IMR-90 (cell line): ENCODE measurements around the gene SMLR1. TPM values are rescaled to one million over a fixed set of nuclear protein-coding genes. Genes with fewer than 3 reads are reported as not detected.

Experiments used
- ATAC-seq: fragments of 200-7000 bp; cut with Tn5 transposase; 2 replicates; pipeline ENCODE4 v1.9.1; 2020; ENCODE audit warnings: low read depth, mild to moderate bottlenecking, moderate library complexity
- BruUV-seq: library from RNA; stranded (reverse); fragments of 400-500 nt; replicated peaks from 2 replicates; lab custom pipeline; 2021; lab: Mats Ljungman, UMichigan
- CTCF ChIA-PET: fragments of 300-600 bp; formaldehyde crosslinking; extraction: SDS; loops from one replicate; lab custom pipeline; 2021; ENCODE audit warnings: antibody characterized with exemption; lab: Yijun Ruan, JAX
- POLR2A ChIA-PET: fragments of 300-600 bp; sonication (Branson Sonifier 250); formaldehyde crosslinking; loops from one replicate; lab custom pipeline; 2022; ENCODE audit warnings: antibody characterized with exemption; ENCODE audit not compliant: unreplicated experiment; lab: Charles Lee
- DNase-seq: peaks from one replicate; pipeline ENCODE4 v3.0.0; 2013
- H2AFZ ChIP-seq: replicated peaks from 2 replicates; pipeline ENCODE3; 2013; ENCODE audit warnings: low read length, mild to moderate bottlenecking; ENCODE audit not compliant: poor library complexity
- H2AK5ac ChIP-seq: 2 replicates; pipeline ENCODE4 v1.6.1; 2013; ENCODE audit warnings: low read depth, low read length, inconsistent platforms
- H2AK9ac ChIP-seq: replicated peaks from 2 replicates; pipeline ENCODE3; 2013; ENCODE audit warnings: mild to moderate bottlenecking, low read depth, low read length, moderate library complexity; ENCODE audit not compliant: poor library complexity
- H2BK120ac ChIP-seq: 2 replicates; pipeline ENCODE4 v1.6.1; 2013; ENCODE audit warnings: low read depth, low read length, inconsistent platforms
- H2BK15ac ChIP-seq: 3 replicates; pipeline ENCODE4 v1.6.1; 2013; ENCODE audit warnings: low read depth, low read length, inconsistent platforms
- H2BK20ac ChIP-seq: 2 replicates; pipeline ENCODE4 v1.6.1; 2013; ENCODE audit warnings: low read depth, mild to moderate bottlenecking, inconsistent platforms, low read length, moderate library complexity
- H2BK5ac ChIP-seq: 2 replicates; pipeline ENCODE4 v1.6.1; 2013; ENCODE audit warnings: mild to moderate bottlenecking, low read depth, low read length, inconsistent platforms; ENCODE audit not compliant: poor library complexity, severe bottlenecking
- H3K14ac ChIP-seq: replicated peaks from 2 replicates; pipeline ENCODE4 v1.6.1; 2013; ENCODE audit warnings: low read depth, low read length, inconsistent platforms
- H3K18ac ChIP-seq: 2 replicates; pipeline ENCODE4 v1.6.1; 2013; ENCODE audit warnings: low read depth, low read length, control low read depth
- H3K23ac ChIP-seq: 2 replicates; pipeline ENCODE4 v1.6.1; 2013; ENCODE audit warnings: low read depth, low read length, inconsistent platforms
- H3K27ac ChIP-seq: 2 replicates; pipeline ENCODE4 v1.5.1; 2013; ENCODE audit warnings: mild to moderate bottlenecking, control low read depth, low read length; ENCODE audit not compliant: insufficient read depth
- H3K27me3 ChIP-seq: 2 replicates; pipeline ENCODE4 v1.6.1; 2013; ENCODE audit warnings: low read length; ENCODE audit not compliant: control insufficient read depth, insufficient read depth
- H3K36me3 ChIP-seq: 2 replicates; pipeline ENCODE4 v1.6.1; 2013; ENCODE audit warnings: low read length, mixed read lengths; ENCODE audit not compliant: control insufficient read depth, insufficient read depth
- H3K4ac ChIP-seq: 2 replicates; pipeline ENCODE4 v1.6.1; 2013; ENCODE audit warnings: low read depth, low read length, inconsistent platforms
- H3K4me1 ChIP-seq: 2 replicates; pipeline ENCODE4 v1.6.1; 2013; ENCODE audit warnings: low read length, mixed read lengths; ENCODE audit not compliant: control insufficient read depth, insufficient read depth
- H3K4me2 ChIP-seq: 2 replicates; pipeline ENCODE4 v1.6.1; 2013; ENCODE audit warnings: low read depth, mild to moderate bottlenecking, control low read depth, low read length, moderate library complexity
- H3K4me3 ChIP-seq: 2 replicates; pipeline ENCODE4 v1.5.1; 2013; ENCODE audit warnings: low read depth, mild to moderate bottlenecking, control low read depth, low read length, moderate library complexity; ENCODE audit not compliant: insufficient read depth
- H3K56ac ChIP-seq: 2 replicates; pipeline ENCODE4 v1.6.1; 2013; ENCODE audit warnings: low read length, inconsistent platforms; ENCODE audit not compliant: insufficient read depth; ENCODE audit errors: extremely low read depth
- H3K79me1 ChIP-seq, 2 experiments: 2 replicates each; pipeline ENCODE4 v1.6.1; 2013; ENCODE audit warnings: low read length in 2 of 2, inconsistent platforms in 1 of 2, low read depth in 1 of 2
- H3K9ac ChIP-seq: 2 replicates; pipeline ENCODE4 v1.6.1; 2013; ENCODE audit warnings: low read depth, low read length, control low read depth
- H3K9me1 ChIP-seq: 2 replicates; pipeline ENCODE4 v1.6.1; 2013; ENCODE audit warnings: low read length, inconsistent platforms; ENCODE audit not compliant: insufficient read depth
- H3K9me3 ChIP-seq: 2 replicates; pipeline ENCODE4 v1.6.1; 2013; ENCODE audit warnings: low read length; ENCODE audit not compliant: control insufficient read depth, insufficient read depth
- H4K20me1 ChIP-seq: 2 replicates; pipeline ENCODE4 v1.6.1; 2013; ENCODE audit warnings: low read length, inconsistent platforms; ENCODE audit not compliant: insufficient read depth
- H4K5ac ChIP-seq: 2 replicates; pipeline ENCODE4 v1.6.1; 2013; ENCODE audit warnings: mild to moderate bottlenecking, low read depth, low read length, control low read depth
- H4K8ac ChIP-seq, 2 experiments: 2 replicates each; pipeline ENCODE4 v1.6.1; 2013; ENCODE audit warnings: low read depth in 2 of 2, low read length in 2 of 2, control low read depth in 1 of 2, inconsistent platforms in 1 of 2
- H4K91ac ChIP-seq: 2 replicates; pipeline ENCODE4 v1.6.1; 2013; ENCODE audit warnings: low read depth, low read length, inconsistent platforms; ENCODE audit not compliant: insufficient read depth
- CEBPB ChIP-seq: IDR thresholded peaks from 2 replicates; pipeline ENCODE4 v1.6.1; 2012; ENCODE audit warnings: low read depth, low read length, improper control_type of control experiment
- CHD1 ChIP-seq: IDR thresholded peaks from 2 replicates; pipeline ENCODE4 v1.6.1; 2012; ENCODE audit warnings: low read depth, low read length, improper control_type of control experiment
- CTCF ChIP-seq: conservative IDR thresholded peaks from 2 replicates; pipeline ENCODE4 v1.5.1; 2012; ENCODE audit warnings: mild to moderate bottlenecking, low read depth, low read length, improper control_type of control experiment
- ELK1 ChIP-seq: fragments of 150-350 bp; IDR thresholded peaks from 2 replicates; pipeline ENCODE4 v1.6.1; 2016; ENCODE audit warnings: low read depth, mild to moderate bottlenecking, low read length, moderate library complexity, borderline replicate concordance
- MXI1 ChIP-seq: IDR thresholded peaks from 2 replicates; pipeline ENCODE4 v1.6.1; 2012; ENCODE audit warnings: low read depth, mild to moderate bottlenecking, low read length, moderate library complexity, borderline replicate concordance
- POLR2A ChIP-seq: IDR thresholded peaks from 2 replicates; pipeline ENCODE4 v1.6.1; 2012; ENCODE audit warnings: mild to moderate bottlenecking, low read depth, low read length
- RCOR1 ChIP-seq: IDR thresholded peaks from 2 replicates; pipeline ENCODE4 v1.6.1; 2012; ENCODE audit warnings: mild to moderate bottlenecking, low read length, improper control_type of control experiment; ENCODE audit not compliant: insufficient replicate concordance
- WGBS, 2 experiments: methylation state at CpG; one replicate each; pipeline versions ENCODE4 v1.1.5 to v1.1.7; 2013; ENCODE audit warnings: missing lambda C conversion rate in 2 of 2; ENCODE audit not compliant: insufficient read length in 1 of 2; ENCODE audit errors: extremely low coverage in 2 of 2; 5-methylcytosine and 5-hydroxymethylcytosine counted together
- dilution Hi-C: fragments of 300-500 bp; cut with HindIII; formaldehyde crosslinking; loops from one replicate; pipeline ENCODE4 v1.14.3; 2018; ENCODE audit warnings: low sequenced_read_pairs; ENCODE audit not compliant: unreplicated experiment
- in situ Hi-C: fragments of 300-500 bp; cut with MboI; formaldehyde crosslinking; loops from 3 replicates; pipeline ENCODE4 v1.14.3; 2019; ENCODE audit warnings: low sequenced_read_pairs, inconsistent platforms, mixed read lengths
- intact Hi-C: fragments of 100-400 bp; cut with micrococcal nuclease; formaldehyde crosslinking; loops from 2 replicates; pipeline ENCODE4 v1.10.0; 2022
- polyA plus RNA-seq, 3 experiments: library from polyadenylated mRNA; depleted of rRNA; stranded (reverse); fragments of >200 nt; gene quantifications; 2 replicates each; pipeline ENCODE4 v1.2.3, GENCODE V29; 2012; ENCODE audit warnings: low replicate concordance in 1 of 3
- total RNA-seq: library from RNA; depleted of rRNA; stranded (reverse); fragments of >200 nt; gene quantifications from 2 replicates; pipeline ENCODE4 v1.2.3, GENCODE V29; 2012

The SMLR1 gene
- total and polyA plus RNA-seq, 2 of the 4 experiments (the other 2 are of a cell fraction): not detected

- Histone ChIP-seq H3K4me2 (no peak overlapping the region), H2BK20ac (no peak overlapping the region), H4K8ac (no peak overlapping the region), H3K79me1 (peaks cover 8 to 26% of the 10 kb centered on the region in 2 experiments; a peak in 3 of 4 replicates), H2BK120ac (no peak overlapping the region), H4K20me1 (peaks cover 3% of the 10 kb centered on the region; the same call in 1 of the 2 replicates), H3K4me3 (no peak overlapping the region), H4K5ac (no peak overlapping the region), H3K18ac (no peak overlapping the region), H2AK9ac (no peak overlapping the region), H3K23ac (no peak overlapping the region), H3K56ac (no peak overlapping the region), H2AFZ (no peak overlapping the region), H3K9ac (no peak overlapping the region), H3K9me1 (peaks cover 4% of the 10 kb centered on the region), H2BK5ac (no peak overlapping the region), H3K4me1 (no peaks in the 10 kb centered on the region; the same call in 1 of the 2 replicates), H3K4ac (no peak overlapping the region), H3K36me3 (peaks cover 17% of the 10 kb centered on the region), H3K27me3 (no peaks in the 10 kb centered on the region), H2AK5ac (no peak overlapping the region), H3K27ac (no peak overlapping the region), H2BK15ac (no peak overlapping the region), H3K9me3 (no peaks in the 10 kb centered on the region), H4K91ac (no peak overlapping the region), H3K14ac (no peak overlapping the region)
- BruUV-seq: no TSS peak
- dilution Hi-C loops (no loop called here), intact Hi-C loops (loop anchor here (10.0 kb wide), 2 partner anchors 372 to 712 kb away; no protein-coding TSS in a partner anchor), in situ Hi-C loops (loop anchor here (5.0 to 10.0 kb wide), 3 partner anchors 235 to 652 kb away; no protein-coding TSS in a partner anchor)
- no peak for TF ChIP-seq POLR2A
- no peak for TF ChIP-seq CTCF
- TF ChIP-seq MXI1: no peak
- no peak for TF ChIP-seq ELK1
- TF ChIP-seq CHD1: no peak
- no peak for TF ChIP-seq CEBPB
- no peak for TF ChIP-seq RCOR1
- ATAC-seq (no peak), DNase-seq (no peak)
- CTCF ChIA-PET: no interaction called here
- POLR2A ChIA-PET: no interaction called here
- WGBS, 2 experiments: 100% methylated on average over 1 of the region's 4 CpGs; no CpG with 5 or more reads in 1 of the 2 experiments
These were observed 55.2 kb downstream of the SMLR1 start for GRCh38 chr6:130882370-130882769.
